GM21367 (cell line): ENCODE measurements around the gene DET1.
"Not testable (repeated sequence)": the region's sequence is repeated elsewhere in the genome, so short reads cannot be mapped to it uniquely, and the experiment has no call there.

Experiments used
- ATAC-seq: cut with Tn5 transposase; IDR thresholded peaks from one replicate; pipeline ENCODE4 v1.9.1; 2021; ENCODE audit not compliant: unreplicated experiment

Gene DET1

DNA sequence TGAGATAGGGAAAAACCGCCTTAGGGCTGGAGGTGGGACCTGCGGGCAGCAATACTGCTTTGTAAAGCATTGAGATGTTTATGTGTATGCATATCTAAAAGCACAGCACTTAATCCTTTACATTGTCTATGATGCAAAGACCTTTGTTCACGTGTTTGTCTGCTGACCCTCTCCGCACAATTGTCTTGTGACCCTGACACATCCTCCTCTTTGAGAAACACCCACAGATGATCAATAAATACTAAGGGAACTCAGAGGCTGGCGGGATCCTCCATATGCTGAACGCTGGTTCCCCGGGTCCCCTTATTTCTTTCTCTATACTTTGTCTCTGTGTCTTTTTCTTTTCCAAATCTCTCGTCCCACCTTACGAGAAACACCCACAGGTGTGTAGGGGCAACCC, 5.4 kb downstream of the DET1 start:
- ATAC-seq = not testable (repeated sequence)

DNA sequence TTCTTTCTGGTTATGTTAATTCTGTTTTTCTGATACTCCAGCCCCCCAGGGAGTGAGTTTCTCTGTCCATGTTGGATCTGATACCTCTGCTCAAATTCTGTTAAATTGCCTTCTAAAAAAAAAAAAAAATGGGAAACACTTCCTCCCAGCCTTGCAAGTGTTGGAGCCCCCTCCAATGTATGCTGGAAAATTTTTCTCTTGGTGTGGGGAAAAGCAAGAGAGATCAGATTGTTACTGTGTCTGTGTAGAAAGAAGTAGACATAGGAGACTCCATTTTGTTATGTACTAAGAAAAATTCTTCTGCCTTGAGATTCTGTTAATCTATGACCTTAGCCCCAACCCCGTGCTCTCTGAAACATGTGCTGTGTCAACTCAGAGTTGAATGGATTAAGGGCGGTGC, 6.1 kb downstream of the DET1 start:
- not testable (repeated sequence) for ATAC-seq

DNA sequence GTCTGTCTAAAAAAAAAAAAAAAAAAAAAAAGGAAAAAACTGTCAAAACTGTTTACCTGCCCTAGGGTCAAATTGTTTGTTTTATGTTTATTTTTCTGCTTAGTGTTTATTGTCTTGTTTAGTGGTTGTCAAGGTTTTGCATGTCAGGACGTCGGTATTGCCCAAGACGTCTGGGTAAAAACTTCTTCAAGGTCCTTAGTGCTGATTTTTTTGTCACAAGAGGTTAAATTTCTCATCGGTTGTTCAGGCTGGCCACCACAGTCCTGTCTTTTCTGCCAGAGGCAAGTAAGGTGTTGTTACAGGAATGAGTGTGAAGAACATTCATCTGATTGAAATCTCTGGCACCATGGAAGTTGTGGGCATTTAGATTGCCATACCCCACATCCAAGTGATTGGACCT, 7.0 kb downstream of the DET1 start:
- no peak for ATAC-seq

DNA sequence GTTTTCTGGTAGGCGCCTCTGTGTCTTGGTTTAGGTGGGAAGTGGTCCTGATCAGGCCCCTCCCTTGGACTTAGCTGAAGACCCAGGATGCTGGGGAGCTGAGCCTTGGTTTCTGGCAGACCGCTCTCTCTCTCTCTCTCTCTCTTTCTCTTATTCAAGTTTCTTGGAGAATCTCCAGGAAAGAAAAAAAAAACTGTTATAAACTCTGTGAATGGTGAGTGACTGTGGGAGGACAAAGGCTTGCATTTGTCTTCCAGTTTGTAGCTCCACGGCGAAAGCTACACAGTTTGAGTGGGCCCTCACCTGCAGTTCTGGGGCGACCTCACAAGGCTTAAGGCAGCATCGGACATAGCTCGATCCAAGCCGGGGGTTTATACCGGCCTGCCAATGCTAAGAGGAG, 7.5 kb downstream of the DET1 start:
- no peak for ATAC-seq

DNA sequence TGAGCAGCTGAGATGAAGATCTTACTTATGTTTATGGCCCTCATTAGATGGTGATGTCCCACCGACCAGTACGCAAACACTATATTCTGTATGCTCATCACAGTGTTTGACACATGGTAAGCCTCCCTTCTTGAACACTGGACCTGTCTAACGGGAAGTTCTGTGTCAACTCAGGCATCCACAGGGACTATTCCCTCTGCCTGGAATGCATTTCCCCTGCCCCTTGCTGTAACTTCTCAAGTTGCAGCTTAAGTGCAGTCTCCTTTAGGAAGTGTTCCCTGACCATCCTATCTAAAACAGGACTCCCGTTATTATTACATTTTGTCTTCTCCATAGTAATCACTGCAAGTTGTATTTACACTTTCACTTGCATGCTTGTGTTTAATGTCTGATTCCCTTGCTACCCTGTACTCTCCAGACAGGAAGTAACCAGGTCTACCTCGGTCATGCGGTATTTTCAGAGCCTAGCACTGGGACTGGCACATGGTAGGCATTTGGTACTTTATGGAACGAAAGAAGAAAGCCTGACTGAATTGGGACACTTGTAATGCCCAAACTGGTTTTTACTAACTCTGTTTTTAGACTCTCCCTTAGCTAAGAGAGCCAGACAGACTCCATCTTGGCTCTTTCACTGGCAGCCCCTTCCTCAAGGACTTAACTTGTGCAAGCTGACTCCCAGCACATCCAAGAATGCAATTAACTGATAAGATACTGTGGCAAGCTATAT, 8.7 kb downstream of the DET1 start:
- ATAC-seq = no peak

DNA sequence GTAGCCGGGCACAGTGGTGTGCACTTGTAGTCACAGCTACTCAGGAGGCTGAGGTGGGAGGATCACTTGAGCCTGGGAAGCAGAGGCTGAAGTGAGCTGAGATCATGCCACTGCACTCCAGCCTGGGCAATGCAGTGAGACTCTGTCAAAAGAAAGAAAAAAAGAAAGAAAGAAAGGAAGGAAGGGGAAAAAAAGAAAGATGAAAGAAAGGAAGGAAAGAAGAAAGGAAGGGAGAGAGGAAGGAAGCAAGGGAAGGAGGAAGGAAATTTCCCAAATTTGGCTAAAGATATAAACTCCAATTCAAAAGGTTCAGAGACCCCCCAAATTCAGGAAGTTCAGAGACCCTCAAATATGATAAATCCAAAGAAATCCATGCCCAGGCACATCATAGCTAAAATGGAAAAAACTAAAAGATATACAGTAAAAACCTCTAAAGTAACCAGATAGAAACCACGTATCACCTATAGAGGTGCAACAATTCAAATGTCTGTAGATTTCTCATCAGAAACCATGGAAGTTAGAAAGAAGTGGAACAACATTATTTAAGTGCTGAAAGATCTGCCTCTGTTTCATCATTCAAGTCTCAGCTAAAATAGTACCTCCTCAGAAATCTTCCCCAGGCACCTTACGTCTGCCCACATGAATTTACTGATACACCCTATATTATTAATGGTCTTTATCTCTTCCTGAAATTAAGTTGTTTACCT, 10.7 kb downstream of the DET1 start:
- no peak for ATAC-seq

DNA sequence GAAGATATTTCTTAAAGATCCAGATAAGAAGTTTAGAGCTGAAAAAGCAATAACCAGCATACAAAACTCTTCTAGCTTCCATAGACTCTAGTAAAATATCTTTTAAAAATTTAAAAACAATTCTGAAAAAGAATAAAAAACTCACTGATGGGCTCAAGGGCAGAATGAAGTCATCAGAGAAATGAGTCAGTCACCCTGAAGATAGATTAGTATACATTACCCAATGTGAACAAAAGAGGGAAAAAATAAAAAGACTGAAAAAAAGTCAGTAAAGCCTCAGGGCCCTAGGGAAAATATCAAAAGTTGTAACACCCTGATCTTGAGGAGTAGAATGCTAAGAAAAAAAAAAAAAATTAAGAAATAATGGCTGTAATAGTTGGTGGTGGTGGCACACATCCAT, 11.4 kb downstream of the DET1 start:
- no peak for ATAC-seq

DNA sequence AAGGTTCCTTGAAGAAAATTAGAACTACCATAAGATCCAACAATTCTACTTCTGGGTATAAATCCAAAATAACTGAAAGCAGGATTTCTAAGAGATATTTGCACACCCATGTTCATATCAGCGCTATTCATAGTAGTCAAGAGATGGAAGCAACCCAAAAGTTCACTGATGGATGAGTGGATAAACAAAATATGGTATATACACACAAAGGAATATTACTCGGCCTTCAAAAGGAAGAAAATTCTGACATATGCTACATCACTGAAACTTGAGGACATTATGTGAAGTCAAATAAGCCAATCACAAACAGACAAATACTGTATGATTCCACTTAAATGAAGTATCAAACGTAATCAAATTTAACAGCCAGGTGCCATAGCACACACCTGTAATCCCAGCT, 13.1 kb downstream of the DET1 start:
- ATAC-seq = no peak

DNA sequence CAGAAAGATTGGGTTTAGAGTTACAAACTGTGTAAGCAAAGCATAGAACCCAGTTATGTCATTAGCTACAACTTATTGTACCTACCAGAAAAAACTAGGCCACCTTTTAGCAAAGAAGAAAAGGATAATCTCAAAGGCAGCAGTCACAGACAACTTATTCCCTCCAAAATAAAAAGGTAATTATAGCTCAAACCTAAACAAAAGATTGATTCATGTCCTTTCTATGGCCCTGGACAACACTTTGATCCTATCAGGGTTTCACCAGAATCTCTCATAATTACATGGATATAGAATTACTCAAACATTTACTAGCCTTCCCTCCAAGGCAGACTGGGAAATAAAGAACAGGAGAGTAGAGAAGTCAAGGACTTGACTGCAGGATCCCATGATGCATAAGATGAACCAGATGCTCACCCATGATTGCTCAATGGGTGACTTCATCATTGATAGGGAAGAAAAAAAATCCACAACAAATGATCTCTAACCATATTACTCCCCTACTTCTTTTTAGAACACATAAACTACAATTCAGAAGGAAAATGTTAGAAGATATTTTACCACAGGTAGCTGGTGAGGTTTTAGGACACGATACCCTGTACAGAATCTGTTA, 17.4 kb downstream of the DET1 start:
- no peak for ATAC-seq

DNA sequence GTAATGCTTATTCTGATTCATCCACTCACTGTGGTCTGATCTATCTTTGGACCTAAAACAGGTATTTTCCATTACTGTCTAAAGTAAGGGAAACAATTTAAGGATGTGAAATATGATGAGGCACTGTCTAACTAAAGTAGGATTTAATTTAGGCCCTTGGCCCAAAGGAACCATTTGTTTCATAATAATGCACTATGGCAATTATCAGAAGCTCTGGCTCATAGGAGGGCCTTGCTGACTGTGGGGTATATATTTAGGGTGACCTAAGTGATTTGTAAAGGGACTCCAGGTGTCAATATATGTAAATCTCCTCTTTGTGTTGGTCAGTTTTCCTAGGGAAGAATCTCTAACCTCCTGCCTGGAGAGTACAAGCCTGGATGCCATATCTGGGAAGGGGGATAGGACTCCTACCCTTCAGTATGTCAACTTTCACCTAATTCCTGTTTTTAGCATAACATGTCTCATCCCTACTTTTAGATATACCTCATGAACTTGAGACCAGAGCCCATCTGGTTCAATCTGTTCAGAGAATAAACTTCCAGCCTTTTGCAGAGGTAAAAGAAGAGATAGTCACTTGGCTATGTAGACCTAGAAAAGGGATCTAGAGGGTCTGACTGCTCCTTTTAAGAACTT, 20.1 kb downstream of the DET1 start:
- ATAC-seq = no peak

DNA sequence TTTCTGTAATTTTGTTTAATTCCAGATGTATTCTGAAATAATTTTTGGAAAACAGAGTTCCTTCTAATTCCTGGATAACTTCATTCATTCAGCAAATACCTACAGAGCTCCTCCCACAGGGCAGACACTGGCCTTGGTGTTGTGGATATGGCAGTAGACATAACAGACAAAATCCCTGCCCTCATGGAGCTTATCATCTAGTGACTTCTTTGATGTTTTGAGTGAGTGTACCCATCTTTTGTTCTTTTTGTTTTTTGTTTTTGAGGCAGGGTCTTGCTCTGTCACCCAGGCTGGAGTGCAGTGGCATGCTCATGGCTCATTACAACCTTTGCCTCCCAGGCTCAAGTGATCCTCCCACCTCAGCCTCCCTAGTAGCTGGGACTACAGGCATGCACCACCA, 21.1 kb downstream of the DET1 start:
- ATAC-seq = no peak

DNA sequence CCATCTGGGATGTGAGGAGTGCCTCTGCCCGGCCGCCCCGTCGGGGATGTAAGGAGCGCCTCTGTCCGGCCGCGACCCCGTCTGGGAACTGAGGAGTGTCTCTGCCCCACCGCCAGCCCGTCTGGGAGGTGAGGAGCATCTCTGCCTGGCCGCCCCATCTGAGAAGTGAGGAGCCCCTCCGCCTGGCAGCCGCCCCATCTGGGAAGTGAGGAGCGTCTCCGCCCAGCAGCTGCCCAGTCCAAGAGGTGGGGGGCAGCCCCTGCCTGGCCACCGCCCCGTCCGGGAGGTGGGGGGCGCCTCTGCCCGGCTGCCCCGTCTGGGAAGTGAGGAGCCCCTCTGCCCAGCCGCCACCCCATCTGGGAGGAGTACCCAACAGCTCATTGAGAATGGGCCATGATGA, 22.4 kb downstream of the DET1 start:
- ATAC-seq = not testable (repeated sequence)

DNA sequence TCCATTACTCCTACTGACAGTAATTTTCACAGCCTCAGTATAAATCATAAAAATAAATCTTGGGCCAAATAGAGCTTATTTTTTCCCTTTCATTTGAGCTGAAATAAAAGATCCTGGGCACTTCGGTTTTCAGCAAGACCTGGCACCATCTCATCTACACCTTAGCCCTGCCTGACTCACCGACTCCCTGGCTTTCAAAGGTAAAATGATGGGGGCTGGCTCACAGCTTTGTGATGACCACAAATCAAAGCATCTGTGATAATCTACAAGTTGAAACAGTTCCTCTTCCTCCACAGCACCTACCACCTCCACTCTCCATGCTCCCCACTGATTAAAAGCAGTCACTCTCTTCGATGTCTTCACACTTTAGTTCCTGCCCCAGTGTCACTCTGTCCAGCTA, 27.6 kb downstream of the DET1 start:
- ATAC-seq = no peak

DNA sequence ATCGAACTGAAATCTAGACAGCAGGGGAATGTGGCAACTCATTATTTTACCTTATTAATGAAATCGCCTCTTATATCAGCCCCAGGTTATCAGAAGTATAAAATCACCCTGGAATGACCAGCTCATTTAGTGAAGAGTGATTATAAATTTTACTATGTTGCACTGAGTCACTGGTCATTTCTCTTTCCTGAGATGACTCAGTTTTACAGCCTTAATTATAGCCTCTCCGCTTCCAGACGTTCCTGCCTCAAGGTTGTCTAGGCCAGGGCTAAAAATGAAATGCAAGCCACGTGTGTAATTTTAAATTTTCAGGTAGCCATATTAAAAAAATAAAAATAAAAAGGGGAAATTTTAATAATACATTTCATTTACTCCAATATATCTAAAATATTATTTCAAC, 33.3 kb downstream of the DET1 start:
- ATAC-seq = no peak

DNA sequence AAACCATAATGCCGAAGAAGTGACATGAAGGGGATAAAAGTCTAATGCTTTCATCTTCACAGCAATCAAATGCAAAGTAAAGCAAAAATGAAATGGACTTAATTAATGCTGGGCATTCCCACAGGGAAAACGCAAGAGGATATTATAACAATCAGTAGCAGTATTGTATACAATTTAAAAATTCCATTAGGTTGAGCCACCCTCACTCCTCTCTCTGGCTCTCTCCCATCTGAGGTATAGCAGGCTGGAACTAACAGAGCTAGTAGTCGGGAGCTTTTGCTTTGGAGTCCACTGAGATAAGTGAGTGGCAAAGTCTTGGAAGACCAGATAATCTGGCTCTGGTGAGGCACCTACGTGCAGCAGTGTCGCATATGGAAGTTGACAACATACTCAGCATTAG, 33.9 kb downstream of the DET1 start:
- ATAC-seq = no peak

DNA sequence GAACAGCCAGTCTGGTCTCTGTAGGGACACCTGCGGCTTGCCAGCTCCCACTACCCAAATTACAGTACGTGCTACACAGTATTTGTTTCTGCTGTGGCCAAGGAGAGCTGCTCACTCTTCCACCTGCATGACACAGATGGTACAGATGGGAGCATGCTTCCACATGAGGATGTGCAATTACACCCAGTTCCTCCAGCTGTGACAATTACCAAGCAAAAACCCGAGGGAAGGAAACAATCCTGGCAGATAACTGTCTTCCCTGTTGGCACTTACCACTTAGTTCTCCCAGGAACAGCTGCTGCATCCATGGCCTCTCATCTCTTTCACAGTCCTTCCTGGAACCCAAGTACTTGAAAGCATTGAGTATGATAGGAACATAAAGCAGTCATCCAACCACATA, 34.4 kb downstream of the DET1 start:
- ATAC-seq = no peak

DNA sequence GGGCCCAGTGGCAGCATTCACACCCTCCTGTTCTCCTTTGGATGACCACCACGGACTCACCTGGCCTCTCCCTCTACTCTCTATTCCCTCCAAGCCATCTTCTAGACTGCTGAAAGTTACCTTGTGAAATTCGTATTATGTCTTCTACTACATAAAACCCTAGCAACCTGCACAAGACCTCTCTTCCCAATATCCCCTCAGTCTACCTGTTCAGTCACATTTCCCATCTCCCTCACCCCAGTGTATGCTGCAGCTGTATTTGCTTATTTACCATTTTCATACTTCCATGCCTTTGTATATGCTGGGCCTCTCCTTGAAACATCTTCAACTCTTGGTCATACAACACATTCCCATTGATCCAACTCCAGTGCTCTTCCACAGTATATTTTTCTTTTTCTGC, 35.3 kb downstream of the DET1 start:
- no peak for ATAC-seq

DNA sequence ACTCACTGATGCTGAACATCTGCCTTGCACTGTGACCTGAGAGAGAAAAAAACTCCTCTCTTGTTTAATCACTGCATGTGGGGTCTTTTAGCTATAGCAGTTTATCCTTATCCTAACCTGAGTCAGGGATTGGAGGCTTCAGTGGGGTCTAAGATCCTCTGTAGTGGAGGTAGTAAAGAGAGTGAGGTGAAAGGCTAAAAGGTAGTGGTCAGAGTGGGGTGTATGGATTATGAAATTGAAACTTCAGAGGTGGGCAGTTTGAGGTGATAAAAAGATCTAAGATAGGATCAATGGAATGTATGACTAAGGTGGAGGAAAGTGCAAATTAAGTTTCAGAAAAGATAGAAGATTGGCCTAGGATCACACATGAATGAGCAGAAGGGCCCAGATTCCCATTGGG, 36.5 kb downstream of the DET1 start:
- ATAC-seq = no peak

DNA sequence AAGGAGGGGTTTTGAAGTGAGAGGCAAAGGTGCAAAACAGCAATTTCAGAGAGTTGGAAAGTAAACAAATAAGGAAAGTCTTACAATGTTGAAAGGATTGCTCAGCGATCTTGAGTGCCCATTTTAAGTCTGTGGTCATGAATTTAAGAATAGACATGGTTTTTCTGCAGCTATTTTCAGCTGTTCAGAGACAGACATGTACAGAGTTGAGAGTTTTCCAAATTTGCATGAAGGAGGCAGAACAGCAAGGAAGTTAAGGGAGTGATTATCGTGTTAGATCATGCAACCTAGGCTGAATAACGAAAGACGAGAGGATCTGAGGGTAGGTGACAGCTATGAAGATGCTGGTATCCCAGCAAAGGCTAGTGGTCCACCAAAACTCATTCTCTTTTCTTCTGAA, 37.2 kb downstream of the DET1 start:
- no peak for ATAC-seq

DNA sequence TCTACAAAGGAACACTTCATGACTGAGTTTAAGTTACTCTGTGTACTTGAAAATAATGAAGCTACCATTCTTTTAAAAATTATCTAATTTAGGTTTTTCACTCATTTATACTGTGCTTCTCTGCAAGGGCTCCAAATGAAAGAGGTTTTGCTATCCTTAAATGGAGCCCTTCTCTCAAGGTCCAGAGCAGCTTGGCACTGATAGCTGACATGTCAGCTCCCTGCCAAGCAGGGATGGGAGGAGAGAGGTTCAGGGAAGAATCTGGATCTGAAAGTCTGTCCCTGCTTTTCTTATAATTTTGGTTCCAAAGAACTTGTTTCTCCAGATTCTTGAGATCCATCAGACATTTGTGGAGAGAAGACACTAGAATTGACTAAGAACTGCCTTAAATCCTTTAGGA, 39.9 kb downstream of the DET1 start:
- no peak for ATAC-seq

DNA sequence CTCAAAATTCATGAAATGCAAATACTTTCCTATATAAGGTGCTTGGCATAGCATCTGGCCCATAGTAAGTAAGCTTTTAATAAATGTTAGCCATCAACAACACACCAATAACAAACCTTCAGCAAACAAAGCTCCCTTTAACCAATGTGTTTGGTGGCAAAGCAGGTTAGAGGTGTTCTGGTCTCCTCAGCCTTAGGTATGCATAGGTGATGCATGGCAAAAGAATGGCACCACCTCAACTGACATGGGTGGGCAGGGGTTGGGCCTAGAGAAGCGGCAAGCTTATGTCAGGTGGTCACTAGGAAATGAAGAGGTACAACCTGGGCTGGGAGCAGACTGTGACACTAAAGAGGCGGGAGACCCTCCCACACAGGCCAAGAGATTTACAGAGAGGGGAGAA, 40.8 kb downstream of the DET1 start:
- ATAC-seq = no peak

DNA sequence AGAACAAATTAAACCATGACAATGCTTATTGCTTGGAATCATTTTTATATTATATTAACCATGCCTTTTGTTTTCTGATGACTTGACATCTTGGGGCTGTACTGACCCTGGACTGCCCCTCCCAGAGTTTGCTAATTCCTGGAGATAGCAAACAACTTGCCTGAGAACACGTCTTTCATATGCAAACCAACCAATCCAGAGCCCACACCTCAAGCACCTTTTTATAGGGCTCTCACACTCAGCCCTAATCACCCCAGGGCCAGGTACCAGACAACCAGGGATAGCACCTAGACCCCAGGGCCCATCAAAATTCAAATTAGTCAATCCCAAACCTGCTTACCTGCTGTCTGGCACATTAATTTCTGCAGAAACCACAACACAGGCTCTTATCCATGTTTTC, 42.0 kb downstream of the DET1 start:
- no peak for ATAC-seq
